ENCODE data around the gene SORT1. TPM values are rescaled to one million over a fixed set of nuclear protein-coding genes. Genes with fewer than 3 reads are reported as not detected.

The SORT1 gene
- total and polyA plus RNA-seq, 2 of the 13 experiments (the other 11 are each of a cell fraction or from before 2014, with no cell fraction given), result 32.4 to 93.0 TPM

- TF ChIP-seq RBM39 (IDR thresholded peaks at IDR 0.05; ENCODE audit: low read depth, low read length, poor library complexity, severe bottlenecking) (peak; percentile 75), ZNF773 (CRISPR knock-in tag; IDR thresholded peaks at IDR 0.05; ENCODE audit: borderline replicate concordance) (no peak), ZNF574 (CRISPR knock-in tag; IDR thresholded peaks at IDR 0.05) (peak; percentile 68), ZSCAN22 (CRISPR knock-in tag; IDR thresholded peaks at IDR 0.05) (no peak), LRRFIP1 (CRISPR knock-in tag; conservative IDR thresholded peaks at IDR 0.05) (no peak), HBP1 (CRISPR knock-in tag; IDR thresholded peaks at IDR 0.05; ENCODE audit: low read depth) (no peak), ZNF800 (CRISPR knock-in tag; IDR thresholded peaks at IDR 0.05) (no peak), ZFY (CRISPR knock-in tag; IDR thresholded peaks at IDR 0.05) (peak; percentile 60; the same call in 1 of the 2 replicates), KDM4B (CRISPR knock-in tag; IDR thresholded peaks at IDR 0.05) (peak; percentile 86; the same call in 1 of the 2 replicates), CEBPZ (IDR thresholded peaks at IDR 0.05; ENCODE audit: low read length) (no peak), SRSF1 (optimal IDR thresholded peaks at IDR 0.05; ENCODE audit: low read depth, low read length) (peak; percentile 59), KLF11 (CRISPR knock-in tag; IDR thresholded peaks at IDR 0.05) (0 out of 2 replicates have a peak, but pooled peaks have one; percentile 53), MAX (IDR thresholded peaks at IDR 0.05) (peak; percentile 82), ZIK1 (CRISPR knock-in tag; IDR thresholded peaks at IDR 0.05; ENCODE audit: borderline replicate concordance, low read depth) (no peak)
These were observed 122.9 kb downstream of the SORT1 start (continued) for GRCh38 chr1:109274533-109275476.
